ENCODE results near the gene MTHFR.

The MTHFR gene

GRCh38 chr1:11805422-11806306 is at the start of gene MTHFR, which contains the start of gene CLCN6:
Gene MTHFR (minus strand): TSS chr1:11805964. CDS start chr1:11803116, 2,848 bp downstream.
Gene CLCN6 (plus strand): TSS chr1:11806191. CDS start chr1:11806263, 72 bp downstream.
- peak within 1 kb of the TSS; percentile 96 for H3K27ac Mint-ChIP-seq
- DNase-seq = peak; percentile 99
- H3K9me3 Mint-ChIP-seq = no peaks in the 10 kb centered on the region
- ATAC-seq = peak; percentile 91
- H3K36me3 Mint-ChIP-seq (ENCODE audit: low read depth) = peaks cover 2% of the 10 kb centered on the region
- peaks cover 61% of the 10 kb centered on the region for H3K4me1 Mint-ChIP-seq
- no peaks in the 10 kb centered on the region for H3K27me3 Mint-ChIP-seq
- H3K4me3 Mint-ChIP-seq = peak within 1 kb of the TSS; percentile 94

DNA sequence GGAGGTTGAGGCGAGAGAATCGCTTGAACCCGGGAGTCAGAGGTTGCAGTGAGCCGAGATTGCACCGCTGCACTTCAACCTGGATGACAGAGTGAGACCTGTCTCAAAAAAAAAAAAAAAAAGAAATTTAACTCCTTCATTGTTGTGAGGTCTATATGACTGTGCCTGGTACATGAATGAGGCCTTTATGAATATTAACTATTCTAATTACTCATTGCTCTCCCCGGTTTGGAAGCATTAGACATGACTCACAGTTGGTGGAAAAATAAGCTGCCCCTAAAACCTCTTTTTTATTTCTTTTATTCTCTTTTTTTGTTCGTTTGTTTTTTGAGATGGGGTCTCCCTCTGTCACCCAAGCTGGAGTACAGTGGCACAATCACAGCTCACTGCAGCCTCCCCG is 49.7 kb upstream of the MTHFR start:
- Mint-ChIP-seq H3K4me1 (peaks cover 2% of the 10 kb centered on the region), H3K27ac (no peak overlapping the region), H3K9me3 (no peaks in the 10 kb centered on the region), H3K4me3 (no peak overlapping the region), H3K36me3 (ENCODE audit: low read depth) (no peaks in the 10 kb centered on the region), H3K27me3 (peaks cover 47% of the 10 kb centered on the region)
- ATAC-seq (no peak), DNase-seq (no peak)

GRCh38 chr1:11854519-11854918 is 48.8 kb upstream of the MTHFR start:
- peaks cover 38% of the 10 kb centered on the region for H3K27me3 Mint-ChIP-seq
- no peak for DNase-seq
- H3K4me1 Mint-ChIP-seq = peaks cover 2% of the 10 kb centered on the region
- H3K27ac Mint-ChIP-seq = no peak overlapping the region
- no peak for ATAC-seq
- H3K36me3 Mint-ChIP-seq (ENCODE audit: low read depth) = no peaks in the 10 kb centered on the region
- H3K9me3 Mint-ChIP-seq = no peaks in the 10 kb centered on the region
- H3K4me3 Mint-ChIP-seq = no peak overlapping the region

DNA sequence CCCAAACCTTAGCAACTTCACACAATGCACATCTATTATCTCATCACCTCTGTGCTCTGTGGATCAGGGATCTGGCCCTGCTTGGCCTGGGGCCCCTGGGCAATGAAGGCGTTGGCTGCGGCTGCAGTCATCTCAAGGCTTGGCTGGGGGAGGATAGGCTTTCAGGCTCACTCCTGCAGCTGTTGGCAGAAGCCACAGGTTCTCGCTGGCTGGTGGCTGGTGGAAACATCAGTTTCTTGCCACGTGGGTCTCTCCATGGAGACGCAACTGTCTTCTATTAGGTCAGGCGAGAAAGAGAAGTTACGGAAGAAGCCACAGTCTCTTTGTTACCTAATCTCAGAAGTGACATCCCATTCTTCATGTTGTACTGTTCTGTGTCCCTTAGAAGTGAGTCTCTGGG is 45.4 kb upstream of the MTHFR start:
- ATAC-seq (no peak), DNase-seq (no peak)
- no peaks in the 10 kb centered on the region for H3K36me3 Mint-ChIP-seq (ENCODE audit: low read depth)
- H3K27me3 Mint-ChIP-seq = peaks cover 14% of the 10 kb centered on the region
- no peak overlapping the region for H3K27ac Mint-ChIP-seq
- H3K4me1 Mint-ChIP-seq = no peaks in the 10 kb centered on the region
- H3K9me3 Mint-ChIP-seq = no peaks in the 10 kb centered on the region
- H3K4me3 Mint-ChIP-seq = no peak overlapping the region

DNA sequence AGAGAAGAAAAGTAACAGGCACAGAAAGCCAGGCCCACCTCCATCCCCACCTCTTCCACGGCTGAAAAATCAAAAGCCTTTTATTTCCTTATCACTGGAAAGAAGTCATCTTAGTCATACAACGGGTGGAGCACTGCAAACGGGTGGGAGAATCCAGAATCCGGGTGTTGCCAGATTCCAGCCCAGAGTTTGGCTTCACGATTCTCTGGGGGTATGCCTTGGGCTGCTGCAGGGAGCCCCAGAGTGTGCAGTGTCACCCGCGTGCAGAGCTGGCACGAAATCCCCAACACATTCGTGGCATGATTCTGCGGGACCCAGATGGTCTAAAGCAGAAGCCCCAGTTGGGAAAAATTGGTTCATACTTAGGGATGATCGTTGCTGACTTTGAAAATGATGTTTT is 44.4 kb upstream of the MTHFR start:
- Mint-ChIP-seq H3K4me3 (no peak overlapping the region), H3K27ac (no peak overlapping the region), H3K27me3 (peaks cover 12% of the 10 kb centered on the region), H3K9me3 (no peaks in the 10 kb centered on the region), H3K4me1 (no peaks in the 10 kb centered on the region), H3K36me3 (ENCODE audit: low read depth) (peaks cover 6% of the 10 kb centered on the region)
- ATAC-seq (no peak), DNase-seq (no peak)

GRCh38 chr1:11848373-11848700 is 42.6 kb upstream of the MTHFR start:
- Mint-ChIP-seq H3K4me1 (no peaks in the 10 kb centered on the region), H3K36me3 (ENCODE audit: low read depth) (peaks cover 6% of the 10 kb centered on the region), H3K4me3 (no peak overlapping the region), H3K27ac (no peak overlapping the region), H3K27me3 (peaks cover 2% of the 10 kb centered on the region), H3K9me3 (no peaks in the 10 kb centered on the region)
- DNase-seq = no peak
- no peak for ATAC-seq

GRCh38 chr1:11847667-11848372 is 42.1 kb upstream of the MTHFR start, which contains the start of gene NPPA:
Gene NPPA (minus strand): TSS chr1:11847783. CDS start chr1:11847684, 99 bp downstream.
- Mint-ChIP-seq H3K27me3 (peaks cover 2% of the 10 kb centered on the region), H3K4me3 (no peak within 1 kb of the TSS), H3K27ac (no peak within 1 kb of the TSS), H3K36me3 (ENCODE audit: low read depth) (peaks cover 6% of the 10 kb centered on the region), H3K9me3 (no peaks in the 10 kb centered on the region), H3K4me1 (no peaks in the 10 kb centered on the region)
- ATAC-seq = no peak
- DNase-seq = no peak

- ATAC-seq (no peak), DNase-seq (no peak)
- Mint-ChIP-seq H3K4me3 (no peak overlapping the region), H3K27ac (no peak overlapping the region), H3K4me1 (peaks cover 3% of the 10 kb centered on the region), H3K27me3 (no peaks in the 10 kb centered on the region), H3K9me3 (no peaks in the 10 kb centered on the region), H3K36me3 (ENCODE audit: low read depth) (peaks cover 9% of the 10 kb centered on the region)
Observed at GRCh38 chr1:11845641-11846335, 40.0 kb upstream of the MTHFR start.

DNA sequence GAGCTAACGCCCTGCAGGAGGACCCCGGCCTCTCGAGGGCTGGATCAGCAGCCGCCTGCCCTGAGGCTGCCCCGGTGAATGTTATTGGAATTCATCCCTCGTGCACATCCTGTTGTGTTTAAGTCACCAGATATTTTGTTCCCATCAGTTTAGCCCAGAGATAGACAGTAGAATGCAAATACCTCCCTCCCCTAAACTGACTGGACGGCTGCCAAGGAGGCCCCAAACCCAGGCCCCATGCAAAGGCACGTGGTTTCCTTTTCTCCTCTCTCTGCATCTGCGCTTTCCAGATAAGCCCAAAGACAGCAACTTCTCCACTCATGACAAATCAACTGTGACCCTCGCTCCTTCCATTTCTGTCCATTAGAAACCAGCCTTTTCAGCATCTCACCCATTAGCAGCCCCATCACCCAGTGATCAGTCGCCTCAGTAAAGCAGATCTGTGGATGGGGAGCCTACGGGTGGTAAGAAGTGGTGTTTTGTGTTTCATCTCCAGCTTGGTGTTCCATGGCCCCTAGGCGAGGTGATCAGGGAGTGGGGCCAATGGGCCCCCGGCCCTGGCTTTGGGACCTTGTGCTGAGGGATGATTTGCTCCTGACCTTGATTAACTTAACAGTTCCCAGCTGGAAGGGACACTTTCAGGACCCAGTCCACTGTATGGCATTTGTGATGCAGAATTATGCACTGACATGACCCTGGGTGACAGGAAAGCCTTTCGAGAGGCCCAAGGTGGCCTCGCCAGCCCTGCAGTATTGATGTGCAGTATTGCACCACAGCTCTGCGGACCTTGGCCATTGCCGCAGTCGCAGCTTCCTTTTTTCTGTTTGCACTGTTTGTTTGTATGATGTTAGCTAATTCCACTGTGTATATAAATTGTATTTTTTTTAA is 36.6 kb upstream of the MTHFR start:
- Mint-ChIP-seq H3K4me3 (no peak overlapping the region), H3K27me3 (no peaks in the 10 kb centered on the region), H3K9me3 (no peaks in the 10 kb centered on the region), H3K4me1 (peaks cover 3% of the 10 kb centered on the region), H3K36me3 (ENCODE audit: low read depth) (peaks cover 22% of the 10 kb centered on the region), H3K27ac (no peak overlapping the region)
- DNase-seq (no peak), ATAC-seq (no peak)

DNA sequence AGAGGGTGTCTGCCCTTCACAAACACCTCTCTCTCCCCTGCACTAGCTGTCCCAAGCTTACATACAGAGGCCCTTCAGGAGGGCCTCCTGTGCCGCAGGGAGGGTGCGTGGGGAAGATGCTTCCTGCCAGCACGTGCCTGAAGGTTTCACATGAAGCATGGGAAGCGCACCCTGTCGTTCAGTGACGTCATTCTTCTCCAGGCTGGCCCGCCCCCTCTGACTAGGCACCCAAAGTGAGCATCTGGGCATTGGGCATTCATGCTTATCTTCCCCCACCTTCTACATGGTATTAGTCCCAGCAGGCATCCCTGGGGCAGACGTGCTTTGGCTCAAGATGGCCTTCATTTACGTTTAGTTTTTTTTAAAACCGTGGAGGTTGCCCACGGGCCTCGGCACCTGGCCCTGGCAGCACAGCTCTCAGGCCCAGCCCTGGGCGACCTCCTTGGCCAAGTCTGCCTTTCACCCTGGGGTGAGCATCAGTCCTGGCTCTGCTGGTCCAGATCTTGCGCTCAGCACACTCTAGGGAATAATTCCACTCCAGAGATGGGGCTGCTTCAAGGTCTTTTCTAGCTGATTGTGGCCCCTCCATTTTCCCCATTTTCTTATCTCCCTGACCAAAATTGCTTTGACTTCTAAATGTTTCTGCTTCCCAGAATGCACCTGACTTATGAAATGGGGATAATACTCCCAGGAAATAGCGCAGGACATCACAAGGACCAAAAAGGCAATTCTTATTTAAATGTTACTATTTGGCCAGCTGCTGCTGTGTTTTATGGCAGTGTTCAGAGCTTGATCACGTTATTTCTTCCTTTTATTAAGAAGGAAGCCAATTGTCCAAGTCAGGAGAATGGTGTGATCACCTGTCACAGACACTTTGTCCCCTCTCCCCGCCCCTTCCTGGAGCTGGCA is 35.7 kb upstream of the MTHFR start:
- no peaks in the 10 kb centered on the region for H3K9me3 Mint-ChIP-seq
- ATAC-seq = no peak
- no peak for DNase-seq
- H3K27me3 Mint-ChIP-seq = no peaks in the 10 kb centered on the region
- H3K36me3 Mint-ChIP-seq (ENCODE audit: low read depth) = peaks cover 22% of the 10 kb centered on the region
- H3K4me1 Mint-ChIP-seq = peaks cover 3% of the 10 kb centered on the region
- no peak overlapping the region for H3K4me3 Mint-ChIP-seq
- H3K27ac Mint-ChIP-seq = no peak overlapping the region

DNA sequence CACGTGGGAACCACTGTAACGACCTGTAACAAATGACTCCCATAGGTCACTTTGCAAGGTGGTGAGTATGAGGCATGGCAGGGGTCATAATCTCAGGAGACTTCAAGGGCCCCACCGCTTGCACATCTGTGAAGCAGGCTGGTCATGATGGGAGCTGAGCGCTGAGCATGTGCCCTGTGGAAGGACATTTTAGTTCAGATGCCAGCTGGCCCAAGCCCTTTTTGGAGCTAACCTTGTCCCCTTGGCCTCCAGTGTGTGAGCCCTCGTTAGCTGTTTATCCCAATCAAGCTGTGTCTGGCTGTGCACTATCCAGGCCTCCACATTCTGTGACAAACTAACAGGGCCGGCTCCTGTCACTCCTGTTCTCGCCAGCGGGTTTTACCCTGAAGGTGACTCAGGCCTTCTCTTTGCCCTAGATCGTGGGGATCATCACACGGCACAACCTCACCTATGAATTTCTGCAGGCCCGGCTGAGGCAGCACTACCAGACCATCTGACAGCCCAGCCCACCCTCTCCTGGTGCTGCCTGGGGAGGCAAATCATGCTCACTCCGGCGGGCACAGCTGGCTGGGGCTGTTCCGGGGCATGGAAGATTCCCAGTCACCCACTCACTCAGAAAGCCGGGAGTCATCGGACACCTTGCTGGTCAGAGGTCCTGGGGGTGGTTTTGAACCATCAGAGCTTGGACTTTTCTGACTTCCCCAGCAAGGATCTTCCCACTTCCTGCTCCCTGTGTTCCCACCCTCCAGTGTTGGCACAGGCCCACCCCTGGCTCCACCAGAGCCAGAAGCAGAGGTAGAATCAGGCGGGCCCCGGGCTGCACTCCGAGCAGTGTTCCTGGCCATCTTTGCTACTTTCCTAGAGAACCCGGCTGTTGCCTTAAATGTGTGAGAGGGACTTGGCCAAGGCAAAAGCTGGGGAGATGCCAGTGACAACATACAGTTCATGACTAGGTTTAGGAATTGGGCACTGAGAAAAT is 34.3 kb upstream of the MTHFR start:
- no peak for DNase-seq
- no peak for ATAC-seq

More for the DNA sequence above, 34.3 kb upstream of the MTHFR start:
- Mint-ChIP-seq H3K27me3 (no peaks in the 10 kb centered on the region), H3K27ac (no peak overlapping the region), H3K4me1 (peaks cover 3% of the 10 kb centered on the region), H3K36me3 (ENCODE audit: low read depth) (peaks cover 21% of the 10 kb centered on the region), H3K4me3 (no peak overlapping the region), H3K9me3 (no peaks in the 10 kb centered on the region)

All from activated naive CD8-positive, alpha-beta T cell treated with anti-CD3 and anti-CD28 coated beads, Interleukin-2, amount 50 U/mL, for 24 hours (primary cell).